ENCODE measurements around the gene UCK2. TPM values are rescaled to one million over a fixed set of nuclear protein-coding genes. Genes with fewer than 3 reads are reported as not detected.
A peak's percentile ranks its signal among the peaks of the same experiment; 100 is the strongest.

UCK2 gene
- total RNA-seq, 2 donors from 2014 or later: 65.8 to 73.6 TPM

DNA sequence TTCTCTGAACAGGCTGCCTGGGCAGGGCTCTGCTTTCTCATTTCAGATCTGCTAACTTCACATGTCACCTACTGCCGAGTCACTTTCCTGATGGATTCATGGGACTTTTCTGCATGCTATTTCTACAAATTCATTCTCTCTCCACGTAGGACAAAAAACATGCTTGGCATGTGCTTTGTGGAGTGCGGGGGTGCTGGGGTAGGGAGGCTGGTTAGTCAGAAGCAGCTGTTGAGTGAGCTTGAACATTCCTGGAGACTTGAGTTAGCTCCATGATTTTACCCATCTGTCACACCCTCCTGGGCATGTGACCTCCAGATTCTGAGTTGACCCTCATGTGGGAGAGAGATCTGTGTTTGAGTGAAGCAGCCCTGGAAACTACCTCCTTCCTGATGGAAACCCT lies 71.4 kb downstream of the UCK2 start:
- peaks cover 59% of the 10 kb centered on the region for H3K36me3 Mint-ChIP-seq (ENCODE audit: low read depth)
- Histone ChIP-seq H3K4me1 (ENCODE audit: control insufficient read depth, insufficient read depth, low read length) (peaks cover 18% of the 10 kb centered on the region), H3K27me3 (ENCODE audit: control insufficient read depth, insufficient read depth, low read length, poor library complexity, severe bottlenecking) (no peaks in the 10 kb centered on the region), H3K36me3 (ENCODE audit: control insufficient read depth, insufficient read depth, low read length) (peaks cover 61% of the 10 kb centered on the region), H3K27ac (ENCODE audit: low read depth, low read length) (peak overlapping the region; percentile 18), H3K9me3 (ENCODE audit: control insufficient read depth, low read length) (no peaks in the 10 kb centered on the region), H3K9ac (ENCODE audit: extremely low read depth, low read length, poor library complexity, severe bottlenecking) (no peak overlapping the region), H3K4me3 (ENCODE audit: low read length) (no peak overlapping the region)
- no peaks in the 10 kb centered on the region for H3K9me3 Mint-ChIP-seq
- 84 to 100% methylated on average over 1 to 3 of the region's 3 CpGs for WGBS, 2 experiments (ENCODE audit: insufficient coverage in 1 of 2, insufficient read length in 1 of 2)
- H3K27me3 Mint-ChIP-seq (ENCODE audit: insufficient read depth): no peaks in the 10 kb centered on the region
- TF ChIP-seq, protein P1, sequence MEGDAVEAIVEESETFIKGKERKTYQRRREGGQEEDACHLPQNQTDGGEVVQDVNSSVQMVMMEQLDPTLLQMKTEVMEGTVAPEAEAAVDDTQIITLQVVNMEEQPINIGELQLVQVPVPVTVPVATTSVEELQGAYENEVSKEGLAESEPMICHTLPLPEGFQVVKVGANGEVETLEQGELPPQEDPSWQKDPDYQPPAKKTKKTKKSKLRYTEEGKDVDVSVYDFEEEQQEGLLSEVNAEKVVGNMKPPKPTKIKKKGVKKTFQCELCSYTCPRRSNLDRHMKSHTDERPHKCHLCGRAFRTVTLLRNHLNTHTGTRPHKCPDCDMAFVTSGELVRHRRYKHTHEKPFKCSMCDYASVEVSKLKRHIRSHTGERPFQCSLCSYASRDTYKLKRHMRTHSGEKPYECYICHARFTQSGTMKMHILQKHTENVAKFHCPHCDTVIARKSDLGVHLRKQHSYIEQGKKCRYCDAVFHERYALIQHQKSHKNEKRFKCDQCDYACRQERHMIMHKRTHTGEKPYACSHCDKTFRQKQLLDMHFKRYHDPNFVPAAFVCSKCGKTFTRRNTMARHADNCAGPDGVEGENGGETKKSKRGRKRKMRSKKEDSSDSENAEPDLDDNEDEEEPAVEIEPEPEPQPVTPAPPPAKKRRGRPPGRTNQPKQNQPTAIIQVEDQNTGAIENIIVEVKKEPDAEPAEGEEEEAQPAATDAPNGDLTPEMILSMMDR (conservative IDR thresholded peaks at IDR 0.05): no peak
- peak overlapping the region; percentile 59 for H3K27ac Mint-ChIP-seq
- H3K4me3 Mint-ChIP-seq: no peak overlapping the region
- DNase-seq: peak; percentile 35
- H3K4me1 Mint-ChIP-seq: peaks cover 30% of the 10 kb centered on the region

DNA sequence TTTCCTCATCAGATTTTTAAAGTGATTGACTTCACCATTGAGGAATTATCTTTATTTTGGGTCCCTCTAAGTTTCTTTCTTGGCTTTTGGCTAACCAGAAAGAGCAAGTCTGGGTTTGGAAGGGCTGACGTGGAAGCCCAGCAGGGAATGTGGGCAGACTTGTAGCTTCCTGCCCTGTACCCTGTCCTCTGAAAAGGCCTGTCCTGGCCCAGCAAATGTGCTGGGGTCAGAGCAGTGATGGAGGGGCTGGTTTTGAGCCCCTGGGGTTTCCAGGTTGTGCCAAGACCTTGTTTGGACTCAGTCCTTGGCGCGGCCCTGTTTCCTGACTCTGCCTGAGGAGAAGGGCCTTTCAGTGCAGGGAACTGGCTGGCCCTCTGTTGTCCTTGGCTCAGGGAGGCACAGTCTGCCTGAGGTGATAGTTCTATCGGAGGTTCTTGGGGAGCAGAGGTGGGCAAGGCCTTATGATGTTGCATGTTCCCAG lies 72.1 kb downstream of the UCK2 start:
- no peak overlapping the region for H3K4me3 ChIP-seq (ENCODE audit: low read length)
- no peak overlapping the region for H3K9ac ChIP-seq (ENCODE audit: extremely low read depth, low read length, poor library complexity, severe bottlenecking)
- no peaks in the 10 kb centered on the region for H3K9me3 Mint-ChIP-seq
- DNase-seq: peak; percentile 39
- H3K27me3 ChIP-seq (ENCODE audit: control insufficient read depth, insufficient read depth, low read length, poor library complexity, severe bottlenecking): no peaks in the 10 kb centered on the region
- TF ChIP-seq, protein P1 (conservative IDR thresholded peaks at IDR 0.05): no peak
- H3K36me3 ChIP-seq (ENCODE audit: control insufficient read depth, insufficient read depth, low read length): peaks cover 61% of the 10 kb centered on the region
- peaks cover 27% of the 10 kb centered on the region for H3K4me1 Mint-ChIP-seq
- H3K4me1 ChIP-seq (ENCODE audit: control insufficient read depth, insufficient read depth, low read length): peaks cover 14% of the 10 kb centered on the region
- H3K27ac ChIP-seq (ENCODE audit: low read depth, low read length): no peak overlapping the region
- H3K27ac Mint-ChIP-seq: peak overlapping the region; percentile 87
- no peak overlapping the region for H3K4me3 Mint-ChIP-seq
- 95% methylated on average over 4 of the region's 4 CpGs for WGBS, 2 experiments (ENCODE audit: insufficient coverage in 1 of 2, insufficient read length in 1 of 2)
- no peaks in the 10 kb centered on the region for H3K27me3 Mint-ChIP-seq (ENCODE audit: insufficient read depth)
- no peaks in the 10 kb centered on the region for H3K9me3 ChIP-seq (ENCODE audit: control insufficient read depth, low read length)
- H3K36me3 Mint-ChIP-seq (ENCODE audit: low read depth): peaks cover 64% of the 10 kb centered on the region

DNA sequence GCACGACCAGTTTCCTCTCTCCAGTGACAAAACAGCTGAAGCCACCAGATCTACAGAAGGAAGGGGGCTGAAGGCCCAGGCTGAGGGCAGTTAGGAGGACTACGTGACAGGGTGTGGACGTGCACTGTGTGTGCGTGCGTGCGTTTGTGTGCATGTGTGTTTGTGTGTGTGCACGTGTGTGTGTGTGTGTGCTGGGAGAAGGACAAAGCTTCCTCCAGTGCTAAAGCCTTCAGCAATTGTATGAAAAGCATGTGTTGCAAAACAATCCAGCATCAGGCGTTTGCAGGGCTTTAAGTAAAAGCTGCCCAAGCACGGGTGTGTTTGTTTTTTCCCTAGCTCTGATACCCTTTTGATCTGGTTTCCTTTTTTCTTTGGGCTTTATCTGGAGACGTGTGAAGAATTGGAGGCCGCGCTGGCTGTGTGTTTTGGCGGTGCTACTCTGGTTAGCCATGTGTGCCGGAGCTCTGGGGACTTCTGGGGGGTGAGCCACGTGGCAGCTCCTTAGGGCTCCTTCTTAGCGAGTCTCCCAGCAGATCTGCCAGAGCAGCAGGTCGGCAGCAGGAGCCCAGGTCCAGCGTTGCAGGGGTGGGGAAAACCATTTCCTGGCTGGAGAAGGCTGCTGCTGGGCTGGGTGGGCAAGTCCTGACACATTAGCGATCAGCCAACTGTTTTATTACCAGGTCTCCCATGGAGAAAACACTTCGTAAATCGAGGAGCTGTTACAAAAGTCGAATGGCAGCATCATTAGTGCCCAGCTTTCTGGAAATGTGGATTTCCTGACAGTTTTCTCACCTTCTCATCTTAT lies 73.4 kb downstream of the UCK2 start:
- H3K9me3 ChIP-seq (ENCODE audit: control insufficient read depth, low read length): no peaks in the 10 kb centered on the region
- H3K27me3 Mint-ChIP-seq (ENCODE audit: insufficient read depth): no peaks in the 10 kb centered on the region
- TF ChIP-seq, protein P1 (conservative IDR thresholded peaks at IDR 0.05): no peak
- peaks cover 60% of the 10 kb centered on the region for H3K36me3 Mint-ChIP-seq (ENCODE audit: low read depth)
- peaks cover 66% of the 10 kb centered on the region for H3K36me3 ChIP-seq (ENCODE audit: control insufficient read depth, insufficient read depth, low read length)
- no peaks in the 10 kb centered on the region for H3K27me3 ChIP-seq (ENCODE audit: control insufficient read depth, insufficient read depth, low read length, poor library complexity, severe bottlenecking)
- no peak overlapping the region for H3K27ac ChIP-seq (ENCODE audit: low read depth, low read length)
- H3K4me3 Mint-ChIP-seq: peak overlapping the region; percentile 28
- H3K4me1 Mint-ChIP-seq: peaks cover 23% of the 10 kb centered on the region
- DNase-seq: peak; percentile 43
- no peak overlapping the region for H3K4me3 ChIP-seq (ENCODE audit: low read length)
- H3K27ac Mint-ChIP-seq: peak overlapping the region; percentile 87
- 82 to 95% methylated on average over 13 to 22 of the region's 22 CpGs for WGBS, 2 experiments (ENCODE audit: insufficient coverage in 1 of 2, insufficient read length in 1 of 2)
- peaks cover 8% of the 10 kb centered on the region for H3K4me1 ChIP-seq (ENCODE audit: control insufficient read depth, insufficient read depth, low read length)
- no peaks in the 10 kb centered on the region for H3K9me3 Mint-ChIP-seq
- H3K9ac ChIP-seq (ENCODE audit: extremely low read depth, low read length, poor library complexity, severe bottlenecking): no peak overlapping the region

Data from endodermal cell (in vitro differentiated cells).